Adipose tissue (tissue), 3 donors: ENCODE results near the gene SLC49A4. TPM values are rescaled to one million over a fixed set of nuclear protein-coding genes. Genes with fewer than 3 reads are reported as not detected.

Source experiments
- H3K27ac ChIP-seq: one replicate; pipeline ENCODE4 v1.5.1; 2013; ENCODE audit warnings: low read depth, low read length
- WGBS, 3 donors: extraction: QIAGEN DNeasy Blood & Tissue Kit; methylation state at CpG; one replicate each; pipeline ENCODE4 v1.1.7; 2013; 5-methylcytosine and 5-hydroxymethylcytosine counted together
- polyA plus RNA-seq, 3 donors: library from polyadenylated mRNA; stranded (reverse); fragments of 200-250 nt; gene quantifications; one replicate each; pipeline ENCODE4 v1.2.3, GENCODE V29; 2013
- donor health status: healthy with polysubstance abuse.
- donor health status: Bipolar disorder and iron deficiency.
- donor health status: healthy.

SLC49A4 gene
- polyA plus RNA-seq, 3 donors, result 3.8 to 10.5 (median 7.3) TPM

DNA sequence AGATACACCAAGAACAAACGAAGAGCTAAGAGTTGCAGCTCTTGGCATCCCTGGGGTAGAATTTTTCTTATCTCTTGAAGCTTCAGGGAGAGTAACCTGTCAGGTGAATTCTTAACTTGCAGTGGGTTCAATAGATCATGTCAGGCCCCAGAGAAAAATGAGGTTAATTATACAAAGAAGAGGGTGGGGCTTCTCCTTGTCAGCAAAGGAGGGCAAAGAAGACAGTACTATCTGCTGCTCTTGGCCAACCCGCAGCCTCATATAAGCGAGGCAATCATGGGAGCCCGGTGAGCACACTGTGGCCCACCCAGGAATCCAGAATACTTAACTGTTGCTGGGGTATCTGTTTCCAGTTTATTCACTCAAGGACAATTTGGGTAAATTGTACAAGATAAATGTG, 122.5 kb downstream of the SLC49A4 start:
- 86 to 90% (median 90%) methylated on average over 4 of the region's 4 CpGs for WGBS, 3 donors
- no peak overlapping the region for H3K27ac ChIP-seq

DNA sequence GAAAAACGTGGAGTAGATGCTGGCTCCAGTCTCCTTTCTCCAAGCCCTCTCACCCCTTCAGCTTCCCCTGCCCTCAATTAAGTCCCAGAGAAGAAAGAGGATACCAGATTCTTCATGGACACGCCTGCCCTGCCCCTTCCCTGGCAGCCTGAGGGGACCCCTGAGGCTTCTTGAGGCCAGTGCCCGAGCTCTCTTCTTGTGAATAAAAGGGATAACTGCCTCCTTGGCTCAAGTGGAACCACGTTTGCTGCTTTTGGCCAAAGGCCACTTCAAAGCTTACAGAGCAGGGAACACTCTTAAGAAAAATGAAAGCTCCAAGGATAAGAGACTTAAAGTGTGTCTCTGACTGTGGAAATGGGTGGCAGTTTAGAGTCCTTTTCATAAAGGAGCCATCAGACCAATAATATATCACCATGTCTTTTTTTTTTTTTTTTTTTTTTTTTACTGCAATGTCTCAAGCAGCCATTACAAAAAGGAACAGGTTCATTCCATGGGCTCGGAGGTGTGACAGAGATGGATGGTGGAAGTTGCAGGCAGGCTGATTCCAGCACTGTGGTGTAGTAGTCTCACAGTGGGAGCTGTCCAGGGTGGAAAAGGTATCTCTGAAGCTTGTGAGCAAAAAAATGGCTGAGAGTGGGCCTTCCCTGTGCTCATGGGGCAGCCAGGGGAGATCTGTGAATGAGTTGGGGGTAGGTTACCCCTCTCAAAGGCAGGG, 123.9 kb downstream of the SLC49A4 start:
- H3K27ac ChIP-seq, result no peak overlapping the region
- 53 to 64% (median 59%) methylated on average over 5 of the region's 5 CpGs for WGBS, 3 donors

DNA sequence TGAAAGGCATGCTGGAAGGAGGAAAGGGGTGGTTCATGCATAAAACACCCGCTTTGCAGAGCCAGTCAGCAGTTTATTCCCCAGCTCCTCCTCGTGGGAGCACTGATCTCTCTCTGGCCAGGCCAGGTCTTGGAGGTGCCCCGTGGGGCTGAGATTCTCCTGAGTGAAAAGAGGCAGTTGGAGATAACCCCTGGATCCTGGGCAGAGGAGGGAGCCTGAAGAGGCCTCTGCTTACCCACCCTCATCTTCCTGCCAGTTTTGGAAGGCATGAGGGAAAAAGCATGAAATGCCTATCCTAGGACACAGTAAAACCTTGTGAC, 124.4 kb downstream of the SLC49A4 start:
- 79 to 82% (median 81%) methylated on average over 3 of the region's 3 CpGs for WGBS, 3 donors
- no peak overlapping the region for H3K27ac ChIP-seq

DNA sequence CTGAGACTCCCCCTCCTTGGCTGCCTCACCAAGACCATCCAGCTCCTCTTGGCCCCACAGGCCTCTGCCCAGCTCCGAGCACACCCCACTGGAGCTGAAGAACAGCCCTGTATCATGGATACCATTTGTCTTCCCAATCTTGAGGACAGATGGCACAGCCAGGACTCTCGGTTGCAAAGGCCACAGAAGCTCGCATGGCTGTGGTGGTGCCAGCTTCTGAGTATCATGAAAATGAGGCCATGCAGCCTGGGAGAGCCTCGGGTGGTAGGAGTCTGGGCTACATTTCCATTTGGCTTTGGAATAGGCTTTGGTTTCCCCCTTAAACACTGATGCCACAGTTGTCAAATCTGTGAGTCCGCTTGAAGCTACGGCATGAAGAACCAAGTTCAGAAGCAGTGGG, 126.1 kb downstream of the SLC49A4 start:
- 76 to 82% (median 81%) methylated on average over 6 of the region's 6 CpGs for WGBS, 3 donors

DNA sequence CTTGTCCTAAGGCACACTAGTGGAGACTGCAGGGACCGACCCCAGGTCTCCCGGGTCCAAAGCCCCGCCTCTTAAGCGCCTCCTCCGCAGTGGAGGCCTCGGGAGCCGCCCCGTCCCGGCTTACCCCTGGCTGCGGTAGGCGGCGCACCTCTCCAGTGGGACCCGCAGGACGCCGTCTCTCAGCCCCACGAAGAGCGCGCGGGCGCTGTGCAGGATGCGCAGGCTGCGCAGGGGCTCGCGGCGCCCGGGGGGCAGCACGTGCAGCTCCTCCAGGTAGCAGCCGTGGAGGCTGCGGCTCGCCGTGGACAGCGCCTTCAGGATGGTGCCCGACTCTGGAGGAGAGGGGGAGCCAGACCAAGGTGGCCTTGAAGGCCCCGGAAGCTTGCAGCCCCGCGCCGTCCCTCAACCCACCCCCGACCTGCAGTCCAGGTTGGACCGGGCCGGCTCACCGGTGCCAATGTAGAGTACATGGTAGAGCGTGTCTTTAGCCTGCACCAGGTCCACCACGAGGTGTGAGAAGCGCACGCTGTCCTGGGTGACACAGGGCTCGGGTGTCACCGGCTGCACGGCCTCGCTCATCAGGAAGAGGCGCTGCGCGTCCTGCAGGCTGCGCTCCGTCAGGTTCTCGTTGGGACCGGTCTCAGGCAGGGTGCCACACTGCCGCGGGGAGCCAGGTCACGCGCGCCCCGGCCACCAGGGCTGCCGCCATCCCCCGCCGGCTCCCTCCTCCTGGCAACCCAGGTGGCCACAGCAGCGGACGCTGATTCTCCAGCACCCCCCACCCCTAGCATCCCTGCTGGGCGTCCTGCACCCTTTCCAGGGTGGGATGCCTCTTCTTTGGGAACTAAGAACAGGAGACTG, 127.2 kb downstream of the SLC49A4 start:
- no peak overlapping the region for H3K27ac ChIP-seq
- 21 to 38% (median 29%) methylated on average over 60 to 68 of the region's 68 CpGs for WGBS, 3 donors

More for the DNA sequence above, 126.1 kb downstream of the SLC49A4 start:
- no peak overlapping the region for H3K27ac ChIP-seq

DNA sequence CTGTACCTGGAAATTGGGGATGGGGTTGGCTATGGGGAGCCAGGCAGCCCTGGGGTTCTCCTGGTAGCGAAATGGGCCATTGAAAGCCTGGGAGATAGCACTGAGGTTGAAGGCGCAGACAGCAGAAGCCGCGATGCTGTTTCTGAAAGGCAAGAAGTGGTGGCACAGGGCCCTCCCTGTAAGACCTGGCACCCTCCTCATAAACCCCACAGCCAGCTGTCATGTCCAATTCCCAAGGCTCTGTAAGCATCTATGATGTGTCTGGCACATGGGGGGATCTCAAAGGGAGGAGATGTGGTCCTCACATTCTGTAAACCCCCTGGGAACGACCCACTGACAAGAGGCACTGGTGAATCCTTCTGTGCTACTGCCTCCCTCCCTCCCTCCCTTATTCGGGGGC, 128.7 kb downstream of the SLC49A4 start:
- WGBS, 3 donors, result 73 to 79% (median 75%) methylated on average over 6 of the region's 6 CpGs
- H3K27ac ChIP-seq, result no peak overlapping the region

DNA sequence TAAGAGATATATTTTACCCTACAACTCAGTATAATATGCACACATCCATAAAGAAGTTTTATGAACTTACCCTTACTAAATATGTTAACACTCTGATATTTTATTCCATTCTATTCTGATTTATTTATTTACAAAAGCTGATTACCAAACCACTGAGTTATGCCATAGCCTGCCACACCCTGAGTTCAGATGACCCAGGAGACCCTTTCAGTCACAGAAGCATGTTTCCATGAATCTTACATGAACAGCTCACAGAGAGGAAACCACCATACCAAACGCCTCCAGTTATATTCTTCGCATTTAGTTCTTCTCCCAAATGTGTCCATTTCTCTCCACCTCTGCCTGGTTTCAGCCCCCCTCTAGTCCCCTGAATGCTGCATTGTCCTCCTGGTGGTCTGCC, 129.2 kb downstream of the SLC49A4 start:
- WGBS, 3 donors, result 69 to 82% (median 70%) methylated on average over 2 of the region's 2 CpGs

DNA sequence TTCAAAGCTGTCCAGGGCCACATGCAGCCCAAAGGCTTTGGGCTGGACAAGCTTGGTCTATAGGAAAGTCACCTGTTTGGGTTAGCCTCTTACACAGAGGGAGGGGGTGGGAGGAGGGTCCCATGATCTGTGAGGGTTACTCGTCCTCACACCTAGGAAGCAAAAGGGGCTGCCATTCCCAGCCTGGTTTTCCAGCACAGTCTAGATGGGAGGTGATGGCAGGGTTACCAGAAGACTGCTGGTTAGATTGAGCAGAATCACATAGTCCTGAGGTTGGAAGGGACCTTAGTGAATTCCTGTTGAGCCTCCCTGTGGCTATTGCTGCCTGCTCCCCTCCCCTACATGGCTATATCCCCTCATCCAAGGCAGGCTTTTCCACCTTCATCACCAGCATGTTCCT, 130.9 kb downstream of the SLC49A4 start:
- no peak overlapping the region for H3K27ac ChIP-seq
- WGBS, 3 donors, result 71 to 91% (median 74%) methylated on average over 1 of the region's 1 CpG

More for the DNA sequence above, 129.2 kb downstream of the SLC49A4 start:
- no peak overlapping the region for H3K27ac ChIP-seq

DNA sequence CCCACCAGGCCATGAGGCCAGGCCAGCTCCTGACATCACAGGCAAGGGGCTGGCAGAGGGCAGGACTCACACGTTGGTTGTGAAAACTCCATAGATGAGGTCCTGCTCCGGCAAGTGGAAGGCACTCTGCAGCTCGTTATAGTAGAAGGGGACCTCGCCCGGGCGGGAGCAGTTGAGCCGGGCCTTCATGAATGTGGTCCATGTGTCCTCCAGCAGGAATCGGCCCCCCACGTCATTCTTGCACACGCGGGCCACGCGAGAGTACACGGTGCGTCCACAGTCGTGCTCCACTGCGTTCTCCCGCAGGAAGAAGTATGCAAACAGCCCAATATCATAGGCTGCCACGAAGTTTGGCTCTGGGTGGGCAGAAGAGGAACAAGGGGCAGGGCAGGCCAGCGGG, 131.5 kb downstream of the SLC49A4 start:
- WGBS, 3 donors, result 90 to 93% (median 92%) methylated on average over 20 of the region's 20 CpGs
- no peak overlapping the region for H3K27ac ChIP-seq

DNA sequence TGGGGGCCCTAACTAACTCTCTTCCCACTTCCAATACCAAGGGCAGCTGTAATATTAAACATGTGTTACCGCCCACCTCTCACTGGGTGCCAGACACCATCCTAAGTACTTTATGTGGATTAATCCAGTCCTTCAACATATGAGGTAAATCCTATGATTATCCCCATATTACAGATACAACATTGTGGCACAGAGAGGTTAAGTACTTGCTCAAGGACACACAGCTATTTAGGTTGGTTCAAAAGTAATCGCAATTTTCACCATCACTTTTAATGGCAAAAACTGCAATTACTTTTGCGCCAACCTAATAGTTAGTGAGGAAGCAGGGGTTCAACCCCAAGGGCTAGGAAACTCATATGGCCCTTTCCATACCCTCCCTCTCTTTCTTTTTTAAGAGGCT, 131.9 kb downstream of the SLC49A4 start:
- 99% methylated on average over 3 of the region's 3 CpGs for WGBS, 3 donors
- no peak overlapping the region for H3K27ac ChIP-seq

DNA sequence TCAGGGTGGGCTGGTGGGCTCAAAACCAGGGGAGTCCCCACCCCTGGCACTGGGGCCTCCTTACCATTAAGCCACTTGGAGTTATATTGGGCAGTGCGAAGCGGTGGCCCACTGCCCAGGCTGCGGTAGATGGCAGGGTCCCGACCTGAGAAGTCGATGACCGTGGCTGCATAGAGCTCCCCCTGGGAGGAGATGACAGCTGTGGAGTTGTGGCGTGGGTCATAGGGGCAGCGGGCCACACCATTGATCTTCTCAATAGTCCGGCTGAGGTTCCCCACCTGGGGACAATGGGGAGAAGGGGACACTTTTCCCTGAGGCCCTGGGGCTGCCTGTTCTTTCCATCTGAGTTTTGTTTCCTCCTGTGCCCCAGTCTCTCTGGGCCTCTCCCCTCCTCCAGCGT, 132.9 kb downstream of the SLC49A4 start:
- 90 to 93% (median 92%) methylated on average over 10 of the region's 10 CpGs for WGBS, 3 donors
- no peak overlapping the region for H3K27ac ChIP-seq

DNA sequence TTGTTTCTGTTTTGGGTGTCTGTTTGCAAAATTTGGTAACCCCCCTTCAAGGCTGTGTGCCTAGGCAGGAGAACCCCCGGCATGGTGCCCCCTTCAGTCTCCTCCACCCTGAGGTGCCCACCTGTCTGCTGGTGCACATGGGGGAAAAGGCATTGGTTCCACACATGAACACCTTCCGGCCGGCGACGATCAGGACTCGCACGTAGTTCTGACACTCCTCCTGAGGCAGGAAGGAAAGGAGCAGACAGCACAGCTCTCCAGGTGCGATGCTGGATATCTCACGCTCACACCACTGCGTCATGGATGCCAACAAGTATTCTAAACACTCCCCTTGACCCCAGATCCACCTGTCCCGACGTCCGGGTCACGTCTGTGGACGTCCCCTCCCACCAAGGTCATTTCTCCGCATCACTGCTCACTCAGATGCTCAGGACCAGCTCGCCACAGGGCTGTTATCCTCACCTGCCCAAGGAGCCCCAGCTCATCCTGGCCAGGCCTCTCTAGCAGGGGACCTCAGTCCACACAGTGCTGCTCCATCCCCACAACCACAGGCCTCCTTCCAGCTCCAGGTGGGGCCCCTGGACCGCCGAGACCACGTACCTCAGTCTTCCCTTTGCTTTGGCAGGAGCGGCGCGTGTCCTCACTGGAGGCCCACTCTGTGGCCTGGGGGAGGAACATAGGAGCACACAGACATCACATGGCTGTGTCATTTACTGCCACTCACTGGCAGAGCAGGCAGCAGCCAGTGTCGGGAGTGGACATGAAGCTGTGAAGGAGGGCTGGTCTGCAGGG, 133.7 kb downstream of the SLC49A4 start:
- H3K27ac ChIP-seq, result no peak overlapping the region
- WGBS, 3 donors, result 71 to 90% (median 89%) methylated on average over 24 of the region's 24 CpGs

DNA sequence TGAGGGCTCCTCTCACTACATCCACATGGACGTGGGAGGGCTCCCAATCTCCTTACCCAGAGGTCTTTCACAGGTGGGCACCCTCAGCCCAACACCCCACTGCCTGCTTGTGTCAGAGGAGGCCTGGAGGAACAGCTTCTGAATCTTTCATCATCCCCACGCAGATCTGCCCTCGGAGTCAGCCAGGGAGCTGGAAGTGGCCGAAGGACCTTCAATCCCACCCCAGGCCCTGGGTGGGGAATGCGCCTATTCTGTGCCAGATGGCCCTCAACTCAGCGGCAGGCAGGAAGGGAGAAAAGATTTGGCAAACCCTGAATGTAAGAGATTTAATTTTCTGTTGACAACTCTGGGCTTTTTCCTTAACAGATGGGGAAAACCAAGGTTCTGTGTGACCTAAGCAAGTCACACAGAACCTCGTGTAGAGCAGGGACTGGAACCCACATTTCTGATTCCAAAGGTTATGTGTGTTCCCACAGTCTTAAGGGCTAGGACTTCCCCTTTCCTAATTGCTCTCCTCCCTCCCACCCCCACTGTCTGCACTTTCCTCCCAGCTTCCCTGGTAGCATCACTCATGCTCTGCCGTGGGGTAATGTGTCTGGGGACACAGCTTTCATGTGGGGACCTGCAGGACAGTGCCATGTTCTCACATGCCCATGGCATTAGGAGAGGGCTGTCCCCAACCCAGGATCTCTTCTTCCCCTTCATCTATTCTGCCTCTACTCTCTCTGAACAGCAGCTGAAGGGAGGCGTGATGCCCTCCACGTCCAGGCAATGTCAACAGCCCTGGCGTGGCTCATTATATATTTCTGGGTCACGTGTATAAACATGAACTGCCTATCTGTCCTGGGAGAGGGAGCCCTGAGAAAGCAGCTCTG, 134.6 kb downstream of the SLC49A4 start:
- H3K27ac ChIP-seq, result no peak overlapping the region
- 55 to 64% (median 63%) methylated on average over 12 of the region's 12 CpGs for WGBS, 3 donors

DNA sequence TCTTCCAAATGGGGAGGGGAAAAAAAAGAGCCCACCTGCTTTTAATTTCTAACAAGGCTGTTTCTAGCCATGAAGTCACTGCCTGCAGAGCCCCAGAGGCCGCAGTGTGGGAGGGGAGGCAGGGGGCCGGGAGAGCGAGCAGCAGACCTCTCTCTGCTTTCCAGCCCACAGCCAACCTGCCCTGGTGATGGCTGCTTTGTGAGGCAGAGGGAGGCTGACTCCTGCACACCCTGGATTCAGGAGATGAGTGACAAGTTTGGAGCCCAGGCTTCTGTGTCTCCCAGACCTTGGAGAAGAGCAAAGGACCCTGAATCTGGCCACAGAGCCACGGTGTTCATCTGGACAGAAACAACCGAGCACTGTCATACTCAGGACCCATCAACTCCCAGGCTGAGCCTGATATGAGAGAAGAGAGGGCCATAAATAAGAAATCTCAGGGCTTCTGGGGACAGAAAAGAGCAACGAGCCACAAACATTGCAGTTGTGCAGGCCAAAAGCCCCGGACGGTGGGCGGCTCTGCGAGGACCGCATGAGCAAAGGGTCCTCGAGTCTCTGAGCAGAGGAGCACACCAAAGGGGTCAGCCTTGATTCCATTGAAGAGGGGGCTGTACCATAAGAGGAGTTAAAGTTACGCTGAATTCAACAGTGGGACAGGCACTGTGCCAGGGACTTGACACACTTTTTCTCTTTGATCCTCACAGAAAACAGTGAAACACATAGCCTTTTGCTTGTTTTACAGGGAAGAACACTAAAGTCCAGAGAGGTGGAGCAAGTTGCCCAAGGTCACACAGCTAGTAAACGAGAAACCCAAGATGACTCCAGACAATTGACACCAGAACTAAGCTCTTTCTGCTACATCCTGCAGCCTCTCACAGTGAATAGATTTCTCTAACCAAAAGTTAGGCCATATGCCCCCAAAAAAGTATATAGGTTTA, 135.5 kb downstream of the SLC49A4 start:
- WGBS, 3 donors, result 65 to 85% (median 81%) methylated on average over 14 of the region's 14 CpGs
- H3K27ac ChIP-seq, result no peak overlapping the region
